ENCODE measurements around the gene KRT76.

GRCh38 chr12:52724384-52724783 is 52.8 kb downstream of the KRT76 start:
- TF ChIP-seq, protein P1, sequence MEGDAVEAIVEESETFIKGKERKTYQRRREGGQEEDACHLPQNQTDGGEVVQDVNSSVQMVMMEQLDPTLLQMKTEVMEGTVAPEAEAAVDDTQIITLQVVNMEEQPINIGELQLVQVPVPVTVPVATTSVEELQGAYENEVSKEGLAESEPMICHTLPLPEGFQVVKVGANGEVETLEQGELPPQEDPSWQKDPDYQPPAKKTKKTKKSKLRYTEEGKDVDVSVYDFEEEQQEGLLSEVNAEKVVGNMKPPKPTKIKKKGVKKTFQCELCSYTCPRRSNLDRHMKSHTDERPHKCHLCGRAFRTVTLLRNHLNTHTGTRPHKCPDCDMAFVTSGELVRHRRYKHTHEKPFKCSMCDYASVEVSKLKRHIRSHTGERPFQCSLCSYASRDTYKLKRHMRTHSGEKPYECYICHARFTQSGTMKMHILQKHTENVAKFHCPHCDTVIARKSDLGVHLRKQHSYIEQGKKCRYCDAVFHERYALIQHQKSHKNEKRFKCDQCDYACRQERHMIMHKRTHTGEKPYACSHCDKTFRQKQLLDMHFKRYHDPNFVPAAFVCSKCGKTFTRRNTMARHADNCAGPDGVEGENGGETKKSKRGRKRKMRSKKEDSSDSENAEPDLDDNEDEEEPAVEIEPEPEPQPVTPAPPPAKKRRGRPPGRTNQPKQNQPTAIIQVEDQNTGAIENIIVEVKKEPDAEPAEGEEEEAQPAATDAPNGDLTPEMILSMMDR (IDR thresholded peaks at IDR 0.05 in 4 of 5, conservative IDR thresholded peaks at IDR 0.05 in 1 of 5): no peak
- no peak for TF ChIP-seq POLR2A (IDR thresholded peaks at IDR 0.05)

All from gastrocnemius medialis (tissue), 4 donors.